H1 (cell line): ENCODE measurements around the gene RNF212. TPM values are rescaled to one million over a fixed set of nuclear protein-coding genes. Genes with fewer than 3 reads are reported as not detected.

Source experiments
- GTF2F1 ChIP-seq: IDR thresholded peaks from 2 replicates; pipeline ENCODE4 v1.6.1; 2012; ENCODE audit warnings: low read depth, low read length, improper control_type of control experiment, borderline replicate concordance
- JUND ChIP-seq: IDR thresholded peaks from 2 replicates; pipeline ENCODE4 v1.6.1; 2011; ENCODE audit warnings: mild to moderate bottlenecking, improper control_type of control experiment, low read length
- SP4 ChIP-seq: IDR thresholded peaks from 2 replicates; pipeline ENCODE4 v1.6.1; 2012; ENCODE audit warnings: low read length, inconsistent platforms
- ZNF274 ChIP-seq: IDR thresholded peaks from 2 replicates; pipeline ENCODE4 v1.7.0; 2012; ENCODE audit warnings: low read length, borderline replicate concordance; ENCODE audit errors: extremely low read depth
- polyA plus RNA-seq, 7 experiments: library from polyadenylated mRNA; depleted of rRNA in 3 of 7; stranded (reverse) in 5 of 7; unstranded in 2 of 7; fragments of >200 nt in 5 of 7; fragments of 200-250 nt in 2 of 7; gene quantifications; 1 replicate in 5 of 7; 2 replicates in 1 of 7; 4 replicates in 1 of 7; pipeline versions ENCODE4 v1.2.1 to v1.2.3, GENCODE V29; 2011 to 2013; ENCODE audit warnings: missing spikeins in 2 of 7, mixed read lengths in 2 of 7
- total RNA-seq: library from RNA; stranded (reverse); fragmentation: NEBNext Ultra II Directional; extraction: Animal tissue kit (Norgen Biotek cat#: 25700); gene quantifications from 2 replicates; pipeline ENCODE4 v1.2.1, GENCODE V29; 2021
- TF ChIP-seq, protein P1 (sequence below): fragments of 300-600 bp; sonication (generic); IDR thresholded peaks from 2 replicates; pipeline ENCODE4 v1.7.1; 2012; ENCODE audit warnings: low read length, moderate library complexity, mild to moderate bottlenecking, inconsistent platforms; ENCODE audit not compliant: insufficient replicate concordance

RNF212 gene
- total and polyA plus RNA-seq, 2 of the 8 experiments (the other 6 are each of a cell fraction or from before 2014, with no cell fraction given), result 3.4 to 5.4 TPM

DNA sequence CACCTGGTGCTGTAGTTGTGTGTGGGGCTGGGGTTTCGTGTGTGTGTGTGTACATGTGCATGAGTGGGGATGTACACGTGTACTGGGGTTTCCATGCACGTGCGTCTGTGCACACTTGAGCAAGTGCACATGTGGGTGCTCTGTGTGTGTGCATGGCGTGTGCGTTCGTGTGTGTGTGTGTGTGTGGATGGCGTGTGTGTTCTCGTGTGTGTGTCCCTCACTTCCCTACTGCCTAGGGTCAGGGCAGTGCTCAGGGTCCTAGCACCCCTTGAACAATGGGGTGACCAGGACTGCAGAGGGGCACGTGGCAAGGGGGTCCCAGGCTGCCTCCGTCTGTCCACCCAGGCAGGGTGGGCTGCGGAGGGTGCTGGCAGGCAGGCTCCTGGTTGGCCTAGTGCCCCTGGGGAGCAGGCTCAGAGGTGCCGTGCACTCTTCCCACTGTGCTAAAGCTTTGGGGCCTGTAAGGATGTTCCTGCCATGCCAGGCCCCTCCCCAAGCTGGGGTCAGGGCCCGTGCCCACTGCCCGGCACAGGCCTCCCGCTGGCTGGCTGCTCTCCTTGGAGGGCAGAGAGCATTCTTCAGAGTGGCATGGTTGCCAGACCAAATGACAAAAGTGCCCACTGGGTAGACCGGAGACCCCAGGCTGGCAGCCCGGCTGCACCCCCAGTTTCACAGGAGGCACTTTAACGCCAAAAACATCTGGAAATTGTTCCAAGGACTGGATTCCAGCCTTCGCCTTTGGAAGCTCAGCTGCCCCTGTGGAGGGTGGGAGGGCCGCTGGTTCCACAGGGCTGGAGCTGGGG lies 72.8 kb downstream of the RNF212 start (continued):
- TF ChIP-seq, protein P1, sequence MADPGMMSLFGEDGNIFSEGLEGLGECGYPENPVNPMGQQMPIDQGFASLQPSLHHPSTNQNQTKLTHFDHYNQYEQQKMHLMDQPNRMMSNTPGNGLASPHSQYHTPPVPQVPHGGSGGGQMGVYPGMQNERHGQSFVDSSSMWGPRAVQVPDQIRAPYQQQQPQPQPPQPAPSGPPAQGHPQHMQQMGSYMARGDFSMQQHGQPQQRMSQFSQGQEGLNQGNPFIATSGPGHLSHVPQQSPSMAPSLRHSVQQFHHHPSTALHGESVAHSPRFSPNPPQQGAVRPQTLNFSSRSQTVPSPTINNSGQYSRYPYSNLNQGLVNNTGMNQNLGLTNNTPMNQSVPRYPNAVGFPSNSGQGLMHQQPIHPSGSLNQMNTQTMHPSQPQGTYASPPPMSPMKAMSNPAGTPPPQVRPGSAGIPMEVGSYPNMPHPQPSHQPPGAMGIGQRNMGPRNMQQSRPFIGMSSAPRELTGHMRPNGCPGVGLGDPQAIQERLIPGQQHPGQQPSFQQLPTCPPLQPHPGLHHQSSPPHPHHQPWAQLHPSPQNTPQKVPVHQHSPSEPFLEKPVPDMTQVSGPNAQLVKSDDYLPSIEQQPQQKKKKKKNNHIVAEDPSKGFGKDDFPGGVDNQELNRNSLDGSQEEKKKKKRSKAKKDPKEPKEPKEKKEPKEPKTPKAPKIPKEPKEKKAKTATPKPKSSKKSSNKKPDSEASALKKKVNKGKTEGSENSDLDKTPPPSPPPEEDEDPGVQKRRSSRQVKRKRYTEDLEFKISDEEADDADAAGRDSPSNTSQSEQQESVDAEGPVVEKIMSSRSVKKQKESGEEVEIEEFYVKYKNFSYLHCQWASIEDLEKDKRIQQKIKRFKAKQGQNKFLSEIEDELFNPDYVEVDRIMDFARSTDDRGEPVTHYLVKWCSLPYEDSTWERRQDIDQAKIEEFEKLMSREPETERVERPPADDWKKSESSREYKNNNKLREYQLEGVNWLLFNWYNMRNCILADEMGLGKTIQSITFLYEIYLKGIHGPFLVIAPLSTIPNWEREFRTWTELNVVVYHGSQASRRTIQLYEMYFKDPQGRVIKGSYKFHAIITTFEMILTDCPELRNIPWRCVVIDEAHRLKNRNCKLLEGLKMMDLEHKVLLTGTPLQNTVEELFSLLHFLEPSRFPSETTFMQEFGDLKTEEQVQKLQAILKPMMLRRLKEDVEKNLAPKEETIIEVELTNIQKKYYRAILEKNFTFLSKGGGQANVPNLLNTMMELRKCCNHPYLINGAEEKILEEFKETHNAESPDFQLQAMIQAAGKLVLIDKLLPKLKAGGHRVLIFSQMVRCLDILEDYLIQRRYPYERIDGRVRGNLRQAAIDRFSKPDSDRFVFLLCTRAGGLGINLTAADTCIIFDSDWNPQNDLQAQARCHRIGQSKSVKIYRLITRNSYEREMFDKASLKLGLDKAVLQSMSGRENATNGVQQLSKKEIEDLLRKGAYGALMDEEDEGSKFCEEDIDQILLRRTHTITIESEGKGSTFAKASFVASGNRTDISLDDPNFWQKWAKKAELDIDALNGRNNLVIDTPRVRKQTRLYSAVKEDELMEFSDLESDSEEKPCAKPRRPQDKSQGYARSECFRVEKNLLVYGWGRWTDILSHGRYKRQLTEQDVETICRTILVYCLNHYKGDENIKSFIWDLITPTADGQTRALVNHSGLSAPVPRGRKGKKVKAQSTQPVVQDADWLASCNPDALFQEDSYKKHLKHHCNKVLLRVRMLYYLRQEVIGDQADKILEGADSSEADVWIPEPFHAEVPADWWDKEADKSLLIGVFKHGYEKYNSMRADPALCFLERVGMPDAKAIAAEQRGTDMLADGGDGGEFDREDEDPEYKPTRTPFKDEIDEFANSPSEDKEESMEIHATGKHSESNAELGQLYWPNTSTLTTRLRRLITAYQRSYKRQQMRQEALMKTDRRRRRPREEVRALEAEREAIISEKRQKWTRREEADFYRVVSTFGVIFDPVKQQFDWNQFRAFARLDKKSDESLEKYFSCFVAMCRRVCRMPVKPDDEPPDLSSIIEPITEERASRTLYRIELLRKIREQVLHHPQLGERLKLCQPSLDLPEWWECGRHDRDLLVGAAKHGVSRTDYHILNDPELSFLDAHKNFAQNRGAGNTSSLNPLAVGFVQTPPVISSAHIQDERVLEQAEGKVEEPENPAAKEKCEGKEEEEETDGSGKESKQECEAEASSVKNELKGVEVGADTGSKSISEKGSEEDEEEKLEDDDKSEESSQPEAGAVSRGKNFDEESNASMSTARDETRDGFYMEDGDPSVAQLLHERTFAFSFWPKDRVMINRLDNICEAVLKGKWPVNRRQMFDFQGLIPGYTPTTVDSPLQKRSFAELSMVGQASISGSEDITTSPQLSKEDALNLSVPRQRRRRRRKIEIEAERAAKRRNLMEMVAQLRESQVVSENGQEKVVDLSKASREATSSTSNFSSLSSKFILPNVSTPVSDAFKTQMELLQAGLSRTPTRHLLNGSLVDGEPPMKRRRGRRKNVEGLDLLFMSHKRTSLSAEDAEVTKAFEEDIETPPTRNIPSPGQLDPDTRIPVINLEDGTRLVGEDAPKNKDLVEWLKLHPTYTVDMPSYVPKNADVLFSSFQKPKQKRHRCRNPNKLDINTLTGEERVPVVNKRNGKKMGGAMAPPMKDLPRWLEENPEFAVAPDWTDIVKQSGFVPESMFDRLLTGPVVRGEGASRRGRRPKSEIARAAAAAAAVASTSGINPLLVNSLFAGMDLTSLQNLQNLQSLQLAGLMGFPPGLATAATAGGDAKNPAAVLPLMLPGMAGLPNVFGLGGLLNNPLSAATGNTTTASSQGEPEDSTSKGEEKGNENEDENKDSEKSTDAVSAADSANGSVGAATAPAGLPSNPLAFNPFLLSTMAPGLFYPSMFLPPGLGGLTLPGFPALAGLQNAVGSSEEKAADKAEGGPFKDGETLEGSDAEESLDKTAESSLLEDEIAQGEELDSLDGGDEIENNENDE, result no peak
- TF ChIP-seq GTF2F1 (no peak), SP4 (no peak), ZNF274 (no peak), JUND (no peak)
